Measurements from ENCODE around the gene KLHL36.
A peak's percentile ranks its signal among the peaks of the same experiment; 100 is the strongest.

The KLHL36 gene

GRCh38 chr16:84641643-84642358, 6.5 kb upstream of the KLHL36 start:
- DNase-seq (ENCODE audit: low spot score) (no peak), FAIRE-seq (no peak)

- DNase-seq (ENCODE audit: low spot score): peak; percentile 87
These were observed 5.1 kb upstream of the KLHL36 start for GRCh38 chr16:84643180-84643583.

GRCh38 chr16:84643674-84644073, 4.6 kb upstream of the KLHL36 start:
- DNase-seq (ENCODE audit: low spot score): no peak
- FAIRE-seq: no peak

More at GRCh38 chr16:84643180-84643583, 5.1 kb upstream of the KLHL36 start:
- FAIRE-seq: peak; percentile 86

GRCh38 chr16:84648595-84649510, 542 bp downstream of the KLHL36 start:
- DNase-seq (ENCODE audit: low spot score) (no peak), FAIRE-seq (no peak)

GRCh38 chr16:84649511-84649861, 1.2 kb downstream of the KLHL36 start:
- DNase-seq (ENCODE audit: low spot score): no peak
- FAIRE-seq: no peak

GRCh38 chr16:84650062-84650991, 2.0 kb downstream of the KLHL36 start:
- FAIRE-seq: peak; percentile 92
- DNase-seq (ENCODE audit: low spot score): peak; percentile 81

- no peak for FAIRE-seq
- no peak for DNase-seq (ENCODE audit: low spot score)
These were observed 4.3 kb downstream of the KLHL36 start for GRCh38 chr16:84652566-84652965.

- DNase-seq (ENCODE audit: low spot score) (no peak), FAIRE-seq (no peak)
These were observed 5.9 kb downstream of the KLHL36 start for GRCh38 chr16:84654238-84654637.

- no peak for FAIRE-seq
- DNase-seq (ENCODE audit: low spot score): no peak
These were observed 6.7 kb downstream of the KLHL36 start for GRCh38 chr16:84654998-84655397.

- DNase-seq (ENCODE audit: low spot score): no peak
- FAIRE-seq: no peak
These were observed 8.3 kb downstream of the KLHL36 start for GRCh38 chr16:84656649-84657048.

- DNase-seq (ENCODE audit: low spot score) (no peak), FAIRE-seq (no peak)
These were observed 9.0 kb downstream of the KLHL36 start for GRCh38 chr16:84657229-84657837.

- DNase-seq (ENCODE audit: low spot score) (no peak), FAIRE-seq (no peak)
These were observed 10.4 kb downstream of the KLHL36 start for GRCh38 chr16:84658690-84659089.

- no peak for DNase-seq (ENCODE audit: low spot score)
- FAIRE-seq: no peak
These were observed 11.5 kb downstream of the KLHL36 start for GRCh38 chr16:84659656-84660300.

- no peak for DNase-seq (ENCODE audit: low spot score)
- no peak for FAIRE-seq
These were observed 12.7 kb downstream of the KLHL36 start for GRCh38 chr16:84660973-84661372.

- no peak for FAIRE-seq
- no peak for DNase-seq (ENCODE audit: low spot score)
These were observed 13.2 kb downstream of the KLHL36 start for GRCh38 chr16:84661418-84662060.

GRCh38 chr16:84662471-84662870, 14.2 kb downstream of the KLHL36 start:
- no peak for DNase-seq (ENCODE audit: low spot score)
- no peak for FAIRE-seq

GRCh38 chr16:84663433-84664101, 15.3 kb downstream of the KLHL36 start:
- no peak for FAIRE-seq
- no peak for DNase-seq (ENCODE audit: low spot score)

- DNase-seq (ENCODE audit: low spot score) (no peak), FAIRE-seq (no peak)
These were observed 17.0 kb downstream of the KLHL36 start for GRCh38 chr16:84665359-84665758.

- FAIRE-seq (no peak), DNase-seq (ENCODE audit: low spot score) (no peak)
These were observed 17.5 kb downstream of the KLHL36 start for GRCh38 chr16:84665843-84666242.
